ENCODE data around the gene PSD2.

PSD2 gene

GRCh38 chr5:139804800-139805397 lies 9.3 kb downstream of the PSD2 start:
- TF ChIP-seq JUND (IDR thresholded peaks at IDR 0.05; ENCODE audit: low read depth): no peak
- in situ Hi-C loops (cut with HindIII; ENCODE audit: low pct_unique_long_range_greater_than_20kb, low sequenced_read_pairs): no loop called here
- DNase-seq (ENCODE audit: low read depth in 1 of 2, low spot score in 1 of 2): no peak

GRCh38 chr5:139805545-139805944 lies 9.9 kb downstream of the PSD2 start:
- in situ Hi-C loops (cut with HindIII; ENCODE audit: low pct_unique_long_range_greater_than_20kb, low sequenced_read_pairs): no loop called here
- DNase-seq (ENCODE audit: low read depth in 1 of 2, low spot score in 1 of 2): no peak
- TF ChIP-seq JUND (IDR thresholded peaks at IDR 0.05; ENCODE audit: low read depth): no peak

- in situ Hi-C loops (cut with HindIII; ENCODE audit: low pct_unique_long_range_greater_than_20kb, low sequenced_read_pairs): no loop called here
- TF ChIP-seq JUND (IDR thresholded peaks at IDR 0.05; ENCODE audit: low read depth): no peak
- DNase-seq (ENCODE audit: low read depth in 1 of 2, low spot score in 1 of 2): no peak
Measured at GRCh38 chr5:139806111-139806510, 10.5 kb downstream of the PSD2 start.

- no peak for TF ChIP-seq JUND (IDR thresholded peaks at IDR 0.05; ENCODE audit: low read depth)
- in situ Hi-C loops (cut with HindIII; ENCODE audit: low pct_unique_long_range_greater_than_20kb, low sequenced_read_pairs): no loop called here
- no peak for DNase-seq (ENCODE audit: low read depth in 1 of 2, low spot score in 1 of 2)
Measured at GRCh38 chr5:139806726-139807646, 11.4 kb downstream of the PSD2 start.

- in situ Hi-C loops (cut with HindIII; ENCODE audit: low pct_unique_long_range_greater_than_20kb, low sequenced_read_pairs): no loop called here
- no peak for TF ChIP-seq JUND (IDR thresholded peaks at IDR 0.05; ENCODE audit: low read depth)
- no peak for DNase-seq (ENCODE audit: low read depth in 1 of 2, low spot score in 1 of 2)
Measured at GRCh38 chr5:139807647-139808030, 12.0 kb downstream of the PSD2 start.

- in situ Hi-C loops (cut with HindIII; ENCODE audit: low pct_unique_long_range_greater_than_20kb, low sequenced_read_pairs): no loop called here
- DNase-seq (ENCODE audit: low read depth in 1 of 2, low spot score in 1 of 2): peak; percentile 60 to 65
- TF ChIP-seq JUND (IDR thresholded peaks at IDR 0.05; ENCODE audit: low read depth): no peak
Measured at GRCh38 chr5:139808481-139809330, 13.1 kb downstream of the PSD2 start.

GRCh38 chr5:139809331-139809810 lies 13.8 kb downstream of the PSD2 start:
- in situ Hi-C loops (cut with HindIII; ENCODE audit: low pct_unique_long_range_greater_than_20kb, low sequenced_read_pairs): no loop called here
- no peak for DNase-seq (ENCODE audit: low read depth in 1 of 2, low spot score in 1 of 2)
- TF ChIP-seq JUND (IDR thresholded peaks at IDR 0.05; ENCODE audit: low read depth): no peak

GRCh38 chr5:139810341-139811273 lies 15.0 kb downstream of the PSD2 start:
- no peak for TF ChIP-seq JUND (IDR thresholded peaks at IDR 0.05; ENCODE audit: low read depth)
- in situ Hi-C loops (cut with HindIII; ENCODE audit: low pct_unique_long_range_greater_than_20kb, low sequenced_read_pairs): no loop called here
- no peak for DNase-seq (ENCODE audit: low read depth in 1 of 2, low spot score in 1 of 2)

- no peak for DNase-seq (ENCODE audit: low read depth in 1 of 2, low spot score in 1 of 2)
- no peak for TF ChIP-seq JUND (IDR thresholded peaks at IDR 0.05; ENCODE audit: low read depth)
- in situ Hi-C loops (cut with HindIII; ENCODE audit: low pct_unique_long_range_greater_than_20kb, low sequenced_read_pairs): no loop called here
Measured at GRCh38 chr5:139811274-139811607, 15.6 kb downstream of the PSD2 start.

GRCh38 chr5:139812323-139812722 lies 16.7 kb downstream of the PSD2 start:
- in situ Hi-C loops (cut with HindIII; ENCODE audit: low pct_unique_long_range_greater_than_20kb, low sequenced_read_pairs): no loop called here
- no peak for DNase-seq (ENCODE audit: low read depth in 1 of 2, low spot score in 1 of 2)
- TF ChIP-seq JUND (IDR thresholded peaks at IDR 0.05; ENCODE audit: low read depth): no peak

GRCh38 chr5:139812836-139813805 lies 17.5 kb downstream of the PSD2 start:
- no peak for DNase-seq (ENCODE audit: low read depth in 1 of 2, low spot score in 1 of 2)
- in situ Hi-C loops (cut with HindIII; ENCODE audit: low pct_unique_long_range_greater_than_20kb, low sequenced_read_pairs): no loop called here
- no peak for TF ChIP-seq JUND (IDR thresholded peaks at IDR 0.05; ENCODE audit: low read depth)

All from T47D (cell line).